DND-41 (cell line): ENCODE results near the gene SLK.

ENCODE experiments used
- ATAC-seq: fragments of 200-7000 bp; cut with Tn5 transposase; 3 replicates; pipeline ENCODE4 v1.9.1; 2021; ENCODE audit warnings: low read depth; ENCODE audit not compliant: insufficient read depth
- DNase-seq: peaks from one replicate; pipeline ENCODE4 v3.0.0-alpha.2; 2020
- H2AFZ ChIP-seq: 2 replicates; pipeline ENCODE4 v1.6.0; 2012; ENCODE audit warnings: low read depth, low read length
- H3K27ac ChIP-seq: 2 replicates; pipeline ENCODE4 v1.5.1; 2012; ENCODE audit warnings: low read length, inconsistent platforms
- H3K27me3 ChIP-seq: fragments of 200-600 bp; sonication (generic); 2 replicates; pipeline ENCODE4 v1.6.0; 2012; ENCODE audit warnings: low read length, mild to moderate bottlenecking, inconsistent platforms; ENCODE audit not compliant: insufficient read depth, poor library complexity
- H3K36me3 ChIP-seq: 2 replicates; pipeline ENCODE4 v1.5.1; 2012; ENCODE audit warnings: low read length, inconsistent platforms; ENCODE audit not compliant: insufficient read depth
- H3K4me1 ChIP-seq: 2 replicates; pipeline ENCODE4 v1.5.1; 2012; ENCODE audit warnings: mild to moderate bottlenecking, low read length; ENCODE audit not compliant: insufficient read depth
- H3K4me2 ChIP-seq: 2 replicates; pipeline ENCODE4 v1.6.0; 2012; ENCODE audit warnings: mild to moderate bottlenecking, moderate library complexity, low read length, inconsistent platforms; ENCODE audit not compliant: insufficient read depth
- H3K4me3 ChIP-seq, 2 experiments: fragments of 200-600 bp in 1 of 2; shearing (Covaris generic) in 1 of 2; 2 replicates each; pipeline ENCODE4 v1.5.1; 2012 to 2016; ENCODE audit warnings: inconsistent platforms in 2 of 2, low read length in 2 of 2, mild to moderate bottlenecking in 2 of 2, low read depth in 1 of 2, moderate library complexity in 1 of 2
- H3K79me2 ChIP-seq: 2 replicates; pipeline ENCODE4 v1.6.0; 2012; ENCODE audit warnings: low read length, inconsistent platforms; ENCODE audit not compliant: insufficient read depth
- H3K9ac ChIP-seq: 2 replicates; pipeline ENCODE4 v1.6.0; 2012; ENCODE audit warnings: low read depth, mild to moderate bottlenecking, inconsistent platforms, low read length, moderate library complexity
- H3K9me3 ChIP-seq: 2 replicates; pipeline ENCODE4 v1.5.1; 2012; ENCODE audit warnings: low read length, moderate library complexity, mild to moderate bottlenecking, inconsistent platforms; ENCODE audit not compliant: insufficient read depth, severe bottlenecking
- H4K20me1 ChIP-seq: 2 replicates; pipeline ENCODE4 v1.6.0; 2012; ENCODE audit warnings: low read length; ENCODE audit not compliant: insufficient read depth
- CTCF ChIP-seq: IDR thresholded peaks from 2 replicates; pipeline ENCODE4 v1.5.1; 2012; ENCODE audit warnings: borderline replicate concordance, low read length, moderate library complexity, mild to moderate bottlenecking; ENCODE audit not compliant: poor library complexity, severe bottlenecking; ENCODE audit errors: extremely low read depth
- EZH2 ChIP-seq: IDR thresholded peaks from 3 replicates; pipeline ENCODE4 v1.6.1; 2012; ENCODE audit warnings: borderline replicate concordance, low read depth, mild to moderate bottlenecking, moderate library complexity, low read length, inconsistent platforms; ENCODE audit not compliant: severe bottlenecking

Gene SLK

DNA sequence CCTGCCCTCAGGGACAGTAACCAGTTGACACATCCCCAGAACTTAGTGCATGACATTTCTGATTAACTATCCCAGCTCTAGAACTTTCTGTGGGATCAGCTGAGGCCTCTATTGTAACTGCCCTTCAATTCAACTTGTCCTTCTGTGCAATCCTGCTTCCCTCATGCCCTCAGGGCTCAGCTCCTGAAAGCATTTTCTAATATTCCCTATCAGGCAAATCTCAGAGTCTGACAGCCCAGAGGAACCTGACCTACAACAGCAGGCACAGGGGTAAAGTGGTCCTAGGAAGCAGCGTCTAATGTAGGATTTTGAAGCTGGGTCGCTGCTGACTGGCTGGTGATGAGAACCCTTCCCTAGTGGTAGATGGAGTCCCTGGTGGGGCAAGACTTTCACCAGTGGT, 35.3 kb upstream of the SLK start:
- Histone ChIP-seq H3K9me3 (no peaks in the 10 kb centered on the region), H3K36me3 (no peaks in the 10 kb centered on the region), H3K4me1 (no peaks in the 10 kb centered on the region), H3K27me3 (no peaks in the 10 kb centered on the region), H2AFZ (no peak overlapping the region), H3K9ac (no peak overlapping the region), H3K4me2 (no peak overlapping the region), H3K79me2 (no peaks in the 10 kb centered on the region), H3K27ac (no peak overlapping the region), H3K4me3 (no peak overlapping the region), H4K20me1 (no peaks in the 10 kb centered on the region)
- TF ChIP-seq CTCF = no peak
- DNase-seq (no peak), ATAC-seq (no peak)

- DNase-seq (no peak), ATAC-seq (no peak)
- no peaks in the 10 kb centered on the region for H3K27me3 ChIP-seq
- H3K4me3 ChIP-seq = no peak overlapping the region
- no peak overlapping the region for H3K9ac ChIP-seq
- no peaks in the 10 kb centered on the region for H4K20me1 ChIP-seq
- no peak overlapping the region for H3K27ac ChIP-seq
- TF ChIP-seq EZH2 = no peak
- no peak for TF ChIP-seq CTCF
- no peaks in the 10 kb centered on the region for H3K4me1 ChIP-seq
- no peak overlapping the region for H3K4me2 ChIP-seq
- H3K9me3 ChIP-seq = no peaks in the 10 kb centered on the region
- H2AFZ ChIP-seq = no peak overlapping the region
- no peaks in the 10 kb centered on the region for H3K36me3 ChIP-seq
- H3K79me2 ChIP-seq = no peaks in the 10 kb centered on the region
Observed at GRCh38 chr10:103932271-103932670, 34.7 kb upstream of the SLK start.

GRCh38 chr10:103932971-103933370, 34.0 kb upstream of the SLK start:
- no peak for ATAC-seq
- H3K4me2 ChIP-seq = no peak overlapping the region

GRCh38 chr10:103933557-103934121, 33.3 kb upstream of the SLK start:
- no peak overlapping the region for H3K27ac ChIP-seq
- ATAC-seq = no peak
- no peak overlapping the region for H3K4me2 ChIP-seq

More at GRCh38 chr10:103932971-103933370, 34.0 kb upstream of the SLK start:
- H2AFZ ChIP-seq = no peak overlapping the region
- no peak for TF ChIP-seq EZH2
- no peaks in the 10 kb centered on the region for H3K4me1 ChIP-seq
- H3K9me3 ChIP-seq = no peaks in the 10 kb centered on the region
- H4K20me1 ChIP-seq = no peaks in the 10 kb centered on the region
- no peak overlapping the region for H3K27ac ChIP-seq
- no peaks in the 10 kb centered on the region for H3K36me3 ChIP-seq
- H3K27me3 ChIP-seq = no peaks in the 10 kb centered on the region
- H3K9ac ChIP-seq = no peak overlapping the region
- H3K4me3 ChIP-seq = no peak overlapping the region
- H3K79me2 ChIP-seq = no peaks in the 10 kb centered on the region
- DNase-seq = no peak

More at GRCh38 chr10:103933557-103934121, 33.3 kb upstream of the SLK start:
- no peaks in the 10 kb centered on the region for H3K36me3 ChIP-seq
- H2AFZ ChIP-seq = no peak overlapping the region
- no peaks in the 10 kb centered on the region for H3K27me3 ChIP-seq
- H4K20me1 ChIP-seq = no peaks in the 10 kb centered on the region
- TF ChIP-seq EZH2 = no peak
- no peak for TF ChIP-seq CTCF
- H3K9ac ChIP-seq = no peak overlapping the region
- H3K9me3 ChIP-seq = no peaks in the 10 kb centered on the region
- DNase-seq = no peak
- no peaks in the 10 kb centered on the region for H3K4me1 ChIP-seq
- H3K79me2 ChIP-seq = no peaks in the 10 kb centered on the region
- no peak overlapping the region for H3K4me3 ChIP-seq
